OCI-LY7 (cell line): ENCODE data around the gene TMEM248. TPM values are rescaled to one million over a fixed set of nuclear protein-coding genes. Genes with fewer than 3 reads are reported as not detected.
"Not testable (repeated sequence)": the region's sequence is repeated elsewhere in the genome, so short reads cannot be mapped to it uniquely, and the experiment has no call there.

Experiments
- BruUV-seq: library from RNA; stranded (reverse); fragments of 400-500 nt; replicated peaks from 2 replicates; lab custom pipeline; 2021; lab: Mats Ljungman, UMichigan
- CTCF ChIA-PET: fragments of 300-600 bp; sonication (Branson Sonifier 250); formaldehyde crosslinking; loops from one replicate; lab custom pipeline; 2022; ENCODE audit warnings: antibody characterized with exemption; ENCODE audit not compliant: unreplicated experiment; lab: Charles Lee
- POLR2A ChIA-PET: fragments of 300-600 bp; sonication (Branson Sonifier 250); formaldehyde crosslinking; loops from one replicate; lab custom pipeline; 2022; ENCODE audit warnings: antibody characterized with exemption; lab: Charles Lee
- DNase-seq: peaks from one replicate; pipeline ENCODE4 v3.0.0-alpha.2; 2015; ENCODE audit warnings: low spot score
- H2AFZ ChIP-seq: fragments of 200-600 bp; sonication (generic), shearing (Covaris generic); 2 replicates; pipeline ENCODE4 v1.6.1; 2014; ENCODE audit warnings: mild to moderate bottlenecking, antibody characterized with exemption, low read length, moderate library complexity
- H3K27ac ChIP-seq: fragments of 200-600 bp; sonication (generic); 2 replicates; pipeline ENCODE4 v1.5.1; 2014; ENCODE audit warnings: mixed run types, low read depth, mild to moderate bottlenecking, moderate library complexity, low read length, inconsistent platforms; ENCODE audit not compliant: poor library complexity, severe bottlenecking
- H3K36me3 ChIP-seq: fragments of 200-600 bp; sonication (generic); 2 replicates; pipeline ENCODE4 v1.6.1; 2014; ENCODE audit warnings: mild to moderate bottlenecking, antibody characterized with exemption, low read length, moderate library complexity, mixed read lengths; ENCODE audit not compliant: insufficient read depth
- H3K4me1 ChIP-seq: fragments of 200-600 bp; sonication (generic); 2 replicates; pipeline ENCODE4 v1.5.1; 2014; ENCODE audit warnings: mild to moderate bottlenecking, low read length; ENCODE audit not compliant: insufficient read depth, poor library complexity, severe bottlenecking
- H3K4me2 ChIP-seq: fragments of 200-600 bp; sonication (generic); 2 replicates; pipeline ENCODE4 v1.6.1; 2014; ENCODE audit warnings: mild to moderate bottlenecking, low read length
- H3K4me3 ChIP-seq: fragments of 200-600 bp; sonication (generic); 2 replicates; pipeline ENCODE4 v1.5.1; 2014; ENCODE audit warnings: mild to moderate bottlenecking, low read depth, low read length; ENCODE audit not compliant: poor library complexity, severe bottlenecking
- H3K79me2 ChIP-seq: fragments of 200-600 bp; sonication (generic); 2 replicates; pipeline ENCODE4 v1.6.1; 2016; ENCODE audit warnings: low read depth, mild to moderate bottlenecking, low read length, moderate library complexity, mixed read lengths; ENCODE audit not compliant: insufficient read depth
- H3K9me2 ChIP-seq: fragments of 200-600 bp; sonication (generic); 2 replicates; pipeline ENCODE4 v1.6.1; 2016; ENCODE audit warnings: mild to moderate bottlenecking, low read length, mixed read lengths; ENCODE audit not compliant: insufficient read depth
- H3K9me3 ChIP-seq: fragments of 200-600 bp; sonication (generic); 2 replicates; pipeline ENCODE4 v1.6.1; 2014; ENCODE audit warnings: mild to moderate bottlenecking, mixed run types, low read length, mixed read lengths
- H4K20me1 ChIP-seq: fragments of 200-600 bp; sonication (generic); 2 replicates; pipeline ENCODE4 v1.6.1; 2014; ENCODE audit warnings: mild to moderate bottlenecking, antibody characterized with exemption, low read length, moderate library complexity, mixed read lengths; ENCODE audit not compliant: insufficient read depth
- CTCF ChIP-seq: fragments of 200-600 bp; sonication (generic); conservative IDR thresholded peaks from 2 replicates; pipeline ENCODE4 v1.5.1; 2014; ENCODE audit warnings: mild to moderate bottlenecking, antibody characterized with exemption, low read length, moderate library complexity, mixed read lengths
- EZH2phosphoT487 ChIP-seq: fragments of 200-600 bp; sonication (generic); IDR thresholded peaks from 2 replicates; pipeline ENCODE4 v1.6.1; 2018; ENCODE audit warnings: low read depth, borderline replicate concordance, mild to moderate bottlenecking, mixed run types, antibody characterized with exemption, low read length, moderate library complexity, mixed read lengths
- intact Hi-C: fragments of 100-400 bp; cut with micrococcal nuclease; formaldehyde crosslinking; loops from one replicate; pipeline ENCODE4 v1.10.0; 2022; ENCODE audit not compliant: unreplicated experiment
- total RNA-seq, 2 experiments: library from RNA; depleted of rRNA in 1 of 2; stranded (reverse); fragments of >200 nt in 1 of 2; shearing (Covaris generic) in 1 of 2; gene quantifications; 2 replicates each; pipeline ENCODE4 v1.2.3, GENCODE V29; 2014 to 2022

The TMEM248 gene
- total RNA-seq, 2 experiments from 2014 or later: 76.5 to 88.8 TPM

GRCh38 chr7:66913118-66914037, 7.6 kb upstream of the TMEM248 start:
- no peak overlapping the region for H3K4me3 ChIP-seq
- peaks cover 28% of the 10 kb centered on the region for H3K4me1 ChIP-seq
- no peaks in the 10 kb centered on the region for H3K79me2 ChIP-seq
- no peaks in the 10 kb centered on the region for H4K20me1 ChIP-seq
- no TSS peak for BruUV-seq
- DNase-seq: no peak
- H3K4me2 ChIP-seq: no peak overlapping the region
- H3K9me2 ChIP-seq: no peaks in the 10 kb centered on the region
- no peak overlapping the region for H2AFZ ChIP-seq
- intact Hi-C loops: no loop called here
- H3K27ac ChIP-seq: no peak overlapping the region
- ChIA-PET CTCF (no interaction called here), POLR2A (interaction anchor here (0.6 to 2.0 kb wide), 5 partner anchors 9 to 93 kb away, joined by 3 to 9 read pairs (median 3); no protein-coding TSS in a partner anchor)
- no peak for TF ChIP-seq EZH2phosphoT487
- TF ChIP-seq CTCF: no peak
- no peaks in the 10 kb centered on the region for H3K9me3 ChIP-seq
- H3K36me3 ChIP-seq: no peaks in the 10 kb centered on the region

DNA sequence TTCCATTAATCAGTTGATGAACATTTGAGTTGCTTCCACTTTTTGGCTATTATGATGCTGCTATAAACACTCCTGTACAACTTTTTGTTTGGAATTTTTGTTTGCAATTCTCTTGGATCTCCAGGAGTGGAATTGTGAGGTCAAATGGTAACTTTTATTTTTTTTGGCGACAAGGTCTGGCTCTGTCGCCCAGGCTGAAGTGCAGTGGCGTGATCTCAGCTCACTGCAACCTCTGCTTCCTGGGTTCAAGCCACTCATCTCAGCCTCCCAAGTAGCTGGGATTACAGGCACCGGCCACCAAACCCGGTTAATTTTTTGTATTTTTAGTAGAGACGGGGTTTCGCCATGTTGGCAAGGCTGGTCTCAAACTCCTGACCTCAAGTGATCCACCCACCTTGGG, 3.1 kb upstream of the TMEM248 start:
- H3K4me2 ChIP-seq, H3K27ac ChIP-seq, H3K36me3 ChIP-seq, CTCF ChIA-PET, intact Hi-C loops, BruUV-seq, H3K9me2 ChIP-seq, H2AFZ ChIP-seq, H3K9me3 ChIP-seq, DNase-seq, H4K20me1 ChIP-seq, H3K4me3 ChIP-seq: not testable (repeated sequence)
- POLR2A ChIA-PET: interaction anchor here (0.8 kb wide), 1 partner anchor 344 kb away, joined by 4 read pairs; no protein-coding TSS in a partner anchor
- Histone ChIP-seq H3K4me1 (peaks cover 41% of the 10 kb centered on the region), H3K79me2 (peaks cover 26% of the 10 kb centered on the region)

GRCh38 chr7:66919304-66919703, 1.7 kb upstream of the TMEM248 start:
- no peak overlapping the region for H2AFZ ChIP-seq
- ChIA-PET POLR2A (interaction anchor here (0.6 to 1.3 kb wide), 3 partner anchors 14 to 540 kb away, joined by 3 to 4 read pairs (median 3); no protein-coding TSS in a partner anchor), CTCF (no interaction called here)
- H3K4me3 ChIP-seq: no peak overlapping the region
- intact Hi-C loops: no loop called here
- TF ChIP-seq EZH2phosphoT487 (no peak), CTCF (no peak)
- H3K4me2 ChIP-seq: no peak overlapping the region
- no TSS peak for BruUV-seq
- H3K79me2 ChIP-seq: peaks cover 40% of the 10 kb centered on the region
- no peak for DNase-seq
- no peaks in the 10 kb centered on the region for H3K9me3 ChIP-seq
- H3K4me1 ChIP-seq: peaks cover 47% of the 10 kb centered on the region
- peaks cover 15% of the 10 kb centered on the region for H3K36me3 ChIP-seq
- no peaks in the 10 kb centered on the region for H3K9me2 ChIP-seq
- peaks cover 17% of the 10 kb centered on the region; the same call in 1 of the 2 replicates for H4K20me1 ChIP-seq
- no peak overlapping the region for H3K27ac ChIP-seq
